IPS-20b (cell line): ENCODE results near the gene DENND5B.
"Not testable (repeated sequence)": the region's sequence is repeated elsewhere in the genome, so short reads cannot be mapped to it uniquely, and the experiment has no call there.

Source experiments
- H3K27ac ChIP-seq: one replicate; pipeline ENCODE4 v1.5.1; 2013; ENCODE audit warnings: low read length
- H3K27me3 ChIP-seq: 2 replicates; pipeline ENCODE4 v1.6.1; 2013; ENCODE audit warnings: mild to moderate bottlenecking, low read length, inconsistent platforms; ENCODE audit not compliant: insufficient read depth
- H3K36me3 ChIP-seq: 2 replicates; pipeline ENCODE4 v1.6.1; 2013; ENCODE audit warnings: low read depth, mild to moderate bottlenecking, inconsistent platforms, low read length, moderate library complexity; ENCODE audit not compliant: insufficient read depth
- H3K4me1 ChIP-seq: 2 replicates; pipeline ENCODE4 v1.6.1; 2013; ENCODE audit warnings: mild to moderate bottlenecking, control low read depth, inconsistent platforms, low read length, moderate library complexity; ENCODE audit not compliant: insufficient read depth
- H3K4me3 ChIP-seq: 2 replicates; pipeline ENCODE4 v1.5.1; 2013; ENCODE audit warnings: mild to moderate bottlenecking, low read length, inconsistent platforms
- H3K9ac ChIP-seq: 2 replicates; pipeline ENCODE4 v1.6.1; 2013; ENCODE audit warnings: low read depth, mild to moderate bottlenecking, inconsistent platforms, low read length, moderate library complexity
- H3K9me3 ChIP-seq: 2 replicates; pipeline ENCODE4 v1.6.1; 2013; ENCODE audit warnings: mild to moderate bottlenecking, low read depth, low read length, inconsistent platforms; ENCODE audit not compliant: insufficient read depth

Gene DENND5B

DNA sequence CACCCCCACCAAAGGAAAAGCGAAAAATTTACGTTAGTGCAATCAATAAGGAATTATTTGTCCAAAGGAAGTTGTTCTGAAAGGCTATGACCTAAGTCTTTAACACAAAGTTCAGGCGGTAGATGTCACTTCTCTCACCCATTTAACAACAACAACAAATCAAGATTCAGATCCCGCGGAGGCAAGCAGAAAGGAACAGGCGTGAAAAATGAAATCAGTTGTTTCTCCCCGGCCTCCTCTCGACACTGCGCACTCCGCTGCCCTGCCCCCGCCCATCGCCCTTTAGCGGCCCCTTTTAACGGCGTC is 1.4 kb downstream of the DENND5B start:
- H3K36me3 ChIP-seq, result no peaks in the 10 kb centered on the region
- H3K9me3 ChIP-seq, result no peaks in the 10 kb centered on the region
- peaks cover 18% of the 10 kb centered on the region for H3K4me1 ChIP-seq
- peaks cover 30% of the 10 kb centered on the region for H3K27me3 ChIP-seq
- peak overlapping the region; percentile 63 for H3K9ac ChIP-seq
- no peak overlapping the region for H3K27ac ChIP-seq
- H3K4me3 ChIP-seq, result peak overlapping the region; percentile 74

GRCh38 chr12:31588976-31589375 is 2.0 kb downstream of the DENND5B start:
- Histone ChIP-seq H3K27ac (no peak overlapping the region), H3K9me3 (no peaks in the 10 kb centered on the region), H3K4me3 (peak overlapping the region; percentile 74; the same call in 1 of the 2 replicates), H3K36me3 (no peaks in the 10 kb centered on the region), H3K4me1 (peaks cover 18% of the 10 kb centered on the region), H3K9ac (no peak overlapping the region), H3K27me3 (peaks cover 30% of the 10 kb centered on the region)

DNA sequence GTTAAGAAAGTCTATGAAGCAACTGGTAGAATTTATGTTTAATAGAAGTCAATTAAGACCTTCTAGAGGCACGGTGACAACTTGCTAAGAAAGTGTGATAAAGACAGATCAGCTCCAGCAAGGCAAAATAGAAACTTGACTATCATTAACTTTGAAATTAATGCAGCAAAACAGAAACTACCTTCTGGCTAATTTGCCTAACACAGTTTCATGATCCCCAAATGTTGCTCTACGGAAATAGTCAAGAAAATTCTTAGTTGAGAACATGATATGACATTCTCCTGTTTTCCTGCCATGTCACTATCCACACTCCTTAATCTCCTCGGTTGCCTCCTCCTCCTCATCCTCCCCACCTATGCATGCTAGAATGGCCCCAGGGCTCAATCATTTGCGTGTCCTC is 4.2 kb downstream of the DENND5B start:
- Histone ChIP-seq H3K27ac (no peak overlapping the region), H3K4me3 (no peak overlapping the region), H3K27me3 (peaks cover 23% of the 10 kb centered on the region), H3K4me1 (peaks cover 18% of the 10 kb centered on the region), H3K9ac (no peak overlapping the region), H3K36me3 (no peaks in the 10 kb centered on the region), H3K9me3 (no peaks in the 10 kb centered on the region)

GRCh38 chr12:31585895-31586294 is 5.0 kb downstream of the DENND5B start:
- Histone ChIP-seq H3K4me1 (peaks cover 13% of the 10 kb centered on the region), H3K9me3 (no peaks in the 10 kb centered on the region), H3K4me3 (no peak overlapping the region), H3K9ac (no peak overlapping the region), H3K27ac (no peak overlapping the region), H3K36me3 (no peaks in the 10 kb centered on the region), H3K27me3 (peaks cover 17% of the 10 kb centered on the region; the same call in 1 of the 2 replicates)

DNA sequence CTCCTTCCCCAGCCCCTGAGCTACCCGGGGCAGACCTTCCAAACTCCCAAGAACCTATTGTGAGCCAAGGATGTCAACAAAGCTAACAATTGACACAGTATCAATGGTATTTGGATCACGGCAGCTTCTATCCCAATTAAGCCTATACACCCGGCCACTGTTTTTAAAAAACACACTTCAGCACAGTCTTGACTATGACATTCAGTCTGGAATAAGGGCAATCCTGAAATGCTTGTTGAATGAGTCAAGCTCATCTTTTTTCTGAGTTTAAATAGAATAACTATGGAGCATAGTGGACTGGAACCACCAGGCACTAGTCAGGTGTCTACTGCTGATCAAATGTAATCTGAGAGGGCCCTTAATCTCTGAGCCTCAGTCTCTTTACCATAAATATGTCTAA is 5.7 kb downstream of the DENND5B start:
- Histone ChIP-seq H3K9me3 (no peaks in the 10 kb centered on the region), H3K9ac (no peak overlapping the region), H3K27me3 (peaks cover 17% of the 10 kb centered on the region; the same call in 1 of the 2 replicates), H3K36me3 (no peaks in the 10 kb centered on the region), H3K4me3 (no peak overlapping the region), H3K4me1 (peaks cover 13% of the 10 kb centered on the region), H3K27ac (no peak overlapping the region)

DNA sequence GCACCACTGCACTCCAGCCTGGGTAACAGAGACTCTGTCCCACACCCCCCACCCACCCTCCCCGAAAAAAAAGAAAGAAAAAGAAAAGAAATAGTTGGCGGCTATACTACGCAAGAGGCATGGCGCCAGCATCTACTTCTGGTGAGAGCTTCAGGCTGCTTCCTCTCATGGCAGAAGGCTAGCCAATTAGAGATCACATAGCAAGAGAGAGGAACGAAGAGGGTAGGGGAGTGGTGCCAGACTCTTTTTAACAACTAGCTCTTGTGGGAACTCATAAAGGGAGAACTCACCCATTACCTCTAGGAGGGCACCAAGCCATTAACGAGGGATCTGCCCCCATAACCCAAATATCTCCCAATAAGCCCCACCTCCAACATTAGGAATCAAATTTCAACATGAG is 6.2 kb downstream of the DENND5B start:
- H3K9me3 ChIP-seq, result no peaks in the 10 kb centered on the region
- H3K27ac ChIP-seq, result no peak overlapping the region
- peaks cover 13% of the 10 kb centered on the region for H3K4me1 ChIP-seq
- H3K4me3 ChIP-seq, result no peak overlapping the region
- H3K9ac ChIP-seq, result no peak overlapping the region
- H3K27me3 ChIP-seq, result peaks cover 17% of the 10 kb centered on the region; the same call in 1 of the 2 replicates
- H3K36me3 ChIP-seq, result no peaks in the 10 kb centered on the region

DNA sequence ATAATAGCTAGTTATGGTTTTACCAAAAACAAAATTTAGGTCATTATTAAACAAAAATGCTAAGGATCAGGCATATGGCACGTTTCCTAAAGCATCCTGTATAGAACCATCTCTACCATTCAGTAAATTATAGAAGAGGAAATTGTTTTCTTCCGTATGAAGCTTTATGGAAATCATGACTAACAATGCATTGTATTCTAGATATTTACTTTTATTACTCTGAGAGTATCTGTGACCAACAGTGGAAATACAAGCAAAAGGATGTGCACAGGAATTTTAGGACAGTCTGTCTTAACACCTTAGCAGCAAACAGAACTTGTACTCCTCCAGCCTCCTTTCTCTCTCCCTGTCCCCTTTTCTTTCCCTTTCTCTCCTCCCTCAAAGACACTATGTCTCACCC is 7.1 kb downstream of the DENND5B start:
- Histone ChIP-seq H3K4me3 (no peak overlapping the region), H3K9me3 (no peaks in the 10 kb centered on the region), H3K4me1 (peaks cover 8% of the 10 kb centered on the region), H3K36me3 (no peaks in the 10 kb centered on the region), H3K27ac (no peak overlapping the region), H3K27me3 (peaks cover 8% of the 10 kb centered on the region; the same call in 1 of the 2 replicates), H3K9ac (no peak overlapping the region)

DNA sequence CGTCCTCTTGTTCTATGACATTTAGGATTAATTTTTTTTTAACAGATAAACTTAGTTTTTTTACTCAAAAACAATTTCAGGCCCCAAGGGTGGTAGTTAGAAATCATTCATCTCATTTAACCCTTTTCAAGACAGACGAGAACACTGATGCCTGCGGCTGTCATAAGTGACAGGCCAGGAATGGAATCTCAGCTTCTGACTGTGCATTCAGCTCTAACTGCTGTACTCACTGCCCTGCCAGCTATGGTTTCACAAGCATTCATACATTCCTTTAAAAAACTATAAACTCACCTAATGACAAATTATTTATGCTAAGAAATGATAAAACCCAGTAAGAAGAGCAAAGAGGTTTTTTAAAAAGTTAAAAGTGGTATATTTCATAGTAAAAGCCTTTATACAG is 8.8 kb downstream of the DENND5B start:
- no peaks in the 10 kb centered on the region for H3K27me3 ChIP-seq
- H3K36me3 ChIP-seq, result no peaks in the 10 kb centered on the region
- no peak overlapping the region for H3K27ac ChIP-seq
- no peak overlapping the region for H3K9ac ChIP-seq
- no peak overlapping the region for H3K4me3 ChIP-seq
- H3K4me1 ChIP-seq, result peaks cover 8% of the 10 kb centered on the region
- H3K9me3 ChIP-seq, result no peaks in the 10 kb centered on the region

DNA sequence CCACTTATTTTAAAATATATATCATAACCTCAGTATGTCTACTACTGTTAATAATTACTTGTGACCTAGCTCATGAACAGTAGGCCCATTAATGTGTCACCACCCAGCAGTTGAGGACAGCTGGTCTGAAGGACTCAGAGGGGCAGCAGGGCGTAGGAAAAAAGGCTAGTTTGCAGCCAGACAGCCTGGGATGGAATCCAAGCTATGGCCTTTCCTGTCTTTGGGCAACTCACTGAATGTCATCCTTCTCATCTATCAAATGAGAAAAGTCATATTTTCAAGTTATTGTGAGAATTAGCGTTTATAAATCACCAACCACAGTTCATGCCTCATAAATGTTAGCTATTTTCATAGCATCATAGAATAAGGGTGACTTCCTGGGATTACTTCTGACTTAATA is 12.3 kb downstream of the DENND5B start:
- Histone ChIP-seq H3K4me1 (0 out of 2 replicates have a peak, but pooled peaks cover 1% of the 10 kb centered on the region), H3K27me3 (no peaks in the 10 kb centered on the region), H3K9me3 (no peaks in the 10 kb centered on the region), H3K36me3 (no peaks in the 10 kb centered on the region), H3K4me3 (no peak overlapping the region), H3K27ac (no peak overlapping the region), H3K9ac (no peak overlapping the region)

DNA sequence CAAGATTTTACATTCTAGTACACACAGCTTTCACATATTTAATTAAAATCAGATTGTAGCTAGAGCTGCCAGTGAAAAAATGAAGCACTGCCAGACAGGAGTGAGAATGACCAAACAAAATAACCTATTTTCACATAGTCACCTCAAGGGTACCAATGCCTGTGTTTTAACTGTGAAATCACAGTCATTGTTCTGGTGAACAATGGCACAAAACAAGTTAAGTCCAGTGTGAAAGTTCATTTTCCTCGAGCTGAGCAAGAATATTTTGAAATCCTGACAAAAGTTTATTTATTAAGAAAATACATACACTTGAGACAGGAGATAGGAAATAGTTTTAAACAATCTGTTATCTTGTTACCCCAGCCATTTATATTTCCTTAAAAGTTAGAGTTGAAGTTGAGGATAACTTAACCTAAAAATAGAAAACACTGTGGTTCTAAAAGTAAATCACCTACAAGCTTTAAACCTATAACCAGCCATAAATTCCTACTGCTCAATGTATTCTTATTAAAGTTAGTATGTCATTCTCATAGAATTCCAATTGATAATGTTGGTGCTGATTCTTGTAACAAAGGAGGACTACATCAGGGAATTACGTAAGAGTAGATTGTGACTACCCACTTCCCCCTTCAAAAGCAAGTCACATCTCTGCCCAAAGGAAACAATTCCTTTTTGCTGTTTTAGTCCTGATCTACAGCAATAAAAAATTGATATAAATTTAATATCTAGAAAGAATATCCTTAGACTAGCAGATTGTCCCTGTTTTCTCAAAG is 15.9 kb downstream of the DENND5B start:
- Histone ChIP-seq H3K27ac (no peak overlapping the region), H3K9me3 (no peaks in the 10 kb centered on the region), H3K36me3 (no peaks in the 10 kb centered on the region), H3K9ac (no peak overlapping the region), H3K4me1 (peaks cover 13% of the 10 kb centered on the region; the same call in 1 of the 2 replicates), H3K4me3 (no peak overlapping the region), H3K27me3 (no peaks in the 10 kb centered on the region)

DNA sequence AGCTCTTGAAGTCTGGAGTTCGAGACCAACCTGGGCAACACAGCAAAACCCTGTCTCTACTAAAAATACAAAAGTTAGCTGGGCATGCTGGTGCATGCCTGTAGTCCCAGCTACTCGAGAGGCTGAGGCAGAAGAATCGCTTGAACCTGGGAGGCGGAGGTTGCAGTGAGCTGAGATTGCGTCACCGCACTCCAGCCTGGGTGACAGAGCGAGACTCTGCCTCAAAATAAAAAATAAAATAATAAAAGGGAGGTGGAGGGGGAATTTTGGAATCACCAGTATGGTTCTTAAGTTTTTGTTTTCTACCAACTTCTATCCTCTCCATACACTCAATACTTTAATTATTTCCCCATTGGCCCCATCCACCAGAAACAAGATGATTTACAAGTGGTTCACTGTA is 16.6 kb downstream of the DENND5B start:
- H3K27me3 ChIP-seq, H3K27ac ChIP-seq, H3K36me3 ChIP-seq, H3K9ac ChIP-seq, H3K4me3 ChIP-seq, H3K9me3 ChIP-seq: not testable (repeated sequence)
- H3K4me1 ChIP-seq, result peaks cover 13% of the 10 kb centered on the region; the same call in 1 of the 2 replicates

- Histone ChIP-seq H3K4me3 (no peak overlapping the region), H3K27me3 (no peaks in the 10 kb centered on the region), H3K36me3 (no peaks in the 10 kb centered on the region), H3K4me1 (peaks cover 13% of the 10 kb centered on the region; the same call in 1 of the 2 replicates), H3K9ac (no peak overlapping the region), H3K27ac (no peak overlapping the region), H3K9me3 (no peaks in the 10 kb centered on the region)
Measured at GRCh38 chr12:31572900-31573600, 17.9 kb downstream of the DENND5B start.
